GM12891 (cell line): ENCODE data around the gene LHX2.
"Not testable (repeated sequence)": the region's sequence is repeated elsewhere in the genome, so short reads cannot be mapped to it uniquely, and the experiment has no call there.

ENCODE experiments used
- POLR2A ChIP-seq: IDR thresholded peaks from 2 replicates; pipeline ENCODE4 v1.6.1; 2011; ENCODE audit warnings: low read depth, low read length, control low read depth
- POLR2AphosphoS5 ChIP-seq: IDR thresholded peaks from 2 replicates; pipeline ENCODE4 v1.6.1; 2011; ENCODE audit warnings: low read depth, low read length, control low read depth
- SPI1 ChIP-seq: IDR thresholded peaks from 2 replicates; pipeline ENCODE4 v1.6.1; 2011; ENCODE audit warnings: low read depth, low read length, control low read depth

- TF ChIP-seq POLR2AphosphoS5, POLR2A, SPI1: not testable (repeated sequence)
Measured at GRCh38 chr9:123976579-123976978, 35.0 kb upstream of the LHX2 start.
